ENCODE measurements around the gene DYNLT5.
"Not testable (repeated sequence)": the region's sequence is repeated elsewhere in the genome, so short reads cannot be mapped to it uniquely, and the experiment has no call there.

The DYNLT5 gene

DNA sequence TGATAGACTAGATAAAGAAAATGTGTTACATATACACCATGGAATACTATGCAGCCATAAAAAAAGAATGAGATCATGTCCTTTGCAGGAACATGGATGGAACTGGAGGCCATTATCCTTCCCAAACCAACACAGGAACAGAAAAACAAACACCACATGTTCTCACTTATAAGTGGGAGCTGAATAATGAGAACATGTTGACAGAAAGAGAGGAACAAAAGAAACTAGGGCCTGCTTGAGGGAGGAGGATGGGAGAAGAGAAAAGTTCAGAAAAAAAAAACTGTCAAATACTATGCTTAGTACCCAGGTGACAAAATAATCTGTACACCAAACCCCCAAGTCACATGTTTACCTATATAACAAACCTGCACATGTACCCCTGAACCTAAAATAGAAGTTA lies 23.5 kb upstream of the DYNLT5 start:
- H3K4me1 ChIP-seq (ENCODE audit: control insufficient read depth, insufficient read depth, low read length); H3K4me3 ChIP-seq (ENCODE audit: low read depth, low read length); H3K36me3 ChIP-seq (ENCODE audit: control insufficient read depth in 2 of 2, insufficient read depth in 1 of 2, low read length in 2 of 2); H3K27ac ChIP-seq (ENCODE audit: extremely low read depth, low read depth, low read length); H3K9me3 ChIP-seq (ENCODE audit: control insufficient read depth, insufficient read depth, low read depth, low read length); POLR2A ChIA-PET: not testable (repeated sequence)
- peak; percentile 78 for TF ChIP-seq ZNF146 (tag by site-specific recombination; IDR thresholded peaks at IDR 0.05)
- CTCF ChIA-PET: interaction anchor here (0.6 to 3.2 kb wide), 2 partner anchors 239 to 282 kb away, joined by 3 to 10 read pairs; no protein-coding TSS in a partner anchor

DNA sequence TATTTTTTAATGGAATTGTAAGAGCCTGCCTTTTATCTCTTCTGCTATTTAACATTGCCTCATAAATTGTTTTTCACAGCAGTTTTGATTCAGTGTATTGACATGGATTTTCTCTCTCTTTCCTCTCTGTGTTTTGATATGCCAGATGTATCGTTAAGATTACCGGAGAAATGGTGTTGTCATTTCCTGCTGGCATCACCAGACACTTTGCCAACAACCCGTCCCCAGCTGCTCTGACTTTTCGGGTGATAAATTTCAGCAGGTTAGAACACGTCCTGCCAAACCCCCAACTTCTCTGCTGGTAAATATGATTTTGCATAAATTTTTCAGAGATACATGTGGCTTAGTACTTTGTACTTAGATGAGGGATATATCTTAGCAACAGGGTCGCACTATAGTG lies 23.1 kb upstream of the DYNLT5 start:
- ChIA-PET POLR2A (no interaction called here), CTCF (interaction anchor here (3.2 kb wide), 1 partner anchor 283 kb away, joined by 10 read pairs; no protein-coding TSS in a partner anchor)
- Histone ChIP-seq H3K36me3 (ENCODE audit: control insufficient read depth in 2 of 2, insufficient read depth in 1 of 2, low read length in 2 of 2) (no peaks in the 10 kb centered on the region), H3K27ac (ENCODE audit: extremely low read depth, low read depth, low read length) (no peak overlapping the region), H3K4me3 (ENCODE audit: low read depth, low read length) (no peak overlapping the region), H3K9me3 (ENCODE audit: control insufficient read depth, insufficient read depth, low read depth, low read length) (no peaks in the 10 kb centered on the region), H3K4me1 (ENCODE audit: control insufficient read depth, insufficient read depth, low read length) (0 out of 2 replicates have a peak, but pooled peaks cover 2% of the 10 kb centered on the region)
- TF ChIP-seq, protein P1, sequence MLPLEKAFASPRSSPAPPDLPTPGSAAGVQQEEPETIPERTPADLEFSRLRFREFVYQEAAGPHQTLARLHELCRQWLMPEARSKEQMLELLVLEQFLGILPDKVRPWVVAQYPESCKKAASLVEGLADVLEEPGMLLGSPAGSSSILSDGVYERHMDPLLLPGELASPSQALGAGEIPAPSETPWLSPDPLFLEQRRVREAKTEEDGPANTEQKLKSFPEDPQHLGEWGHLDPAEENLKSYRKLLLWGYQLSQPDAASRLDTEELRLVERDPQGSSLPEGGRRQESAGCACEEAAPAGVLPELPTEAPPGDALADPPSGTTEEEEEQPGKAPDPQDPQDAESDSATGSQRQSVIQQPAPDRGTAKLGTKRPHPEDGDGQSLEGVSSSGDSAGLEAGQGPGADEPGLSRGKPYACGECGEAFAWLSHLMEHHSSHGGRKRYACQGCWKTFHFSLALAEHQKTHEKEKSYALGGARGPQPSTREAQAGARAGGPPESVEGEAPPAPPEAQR (tag by site-specific recombination; IDR thresholded peaks at IDR 0.05): no peak
- no peak for TF ChIP-seq ZNF791 (tag by site-specific recombination; IDR thresholded peaks at IDR 0.05)

- Histone ChIP-seq H3K4me1 (ENCODE audit: control insufficient read depth, insufficient read depth, low read length) (0 out of 2 replicates have a peak, but pooled peaks cover 2% of the 10 kb centered on the region), H3K27ac (ENCODE audit: extremely low read depth, low read depth, low read length) (no peak overlapping the region), H3K4me3 (ENCODE audit: low read depth, low read length) (no peak overlapping the region), H3K36me3 (ENCODE audit: control insufficient read depth in 2 of 2, insufficient read depth in 1 of 2, low read length in 2 of 2) (no peaks in the 10 kb centered on the region), H3K9me3 (ENCODE audit: control insufficient read depth, insufficient read depth, low read depth, low read length) (no peaks in the 10 kb centered on the region)
- CTCF ChIA-PET: interaction anchor here (3.2 kb wide), 1 partner anchor 283 kb away, joined by 10 read pairs; no protein-coding TSS in a partner anchor
- POLR2A ChIA-PET: no interaction called here
- no peak for TF ChIP-seq OVOL3 (tag by site-specific recombination; IDR thresholded peaks at IDR 0.05)
Measured at GRCh38 chr1:66729523-66729922, 22.7 kb upstream of the DYNLT5 start.

- CTCF ChIA-PET: interaction anchor here (0.7 kb wide), 1 partner anchor 660 kb away, joined by 4 read pairs; no protein-coding TSS in a partner anchor
- TF ChIP-seq ZBTB48 (tag by site-specific recombination; IDR thresholded peaks at IDR 0.05) (no peak), ZSCAN23 (tag by site-specific recombination; IDR thresholded peaks at IDR 0.05) (no peak), ZNF658 (tag by site-specific recombination; IDR thresholded peaks at IDR 0.05) (no peak), ZNF654 (tag by site-specific recombination; IDR thresholded peaks at IDR 0.05; ENCODE audit: low read depth) (no peak), SP7 (tag by site-specific recombination; IDR thresholded peaks at IDR 0.05) (no peak), OVOL3 (tag by site-specific recombination; IDR thresholded peaks at IDR 0.05) (no peak), ZEB2 (tag by site-specific recombination; IDR thresholded peaks at IDR 0.05) (no peak), ZNF777 (tag by site-specific recombination; IDR thresholded peaks at IDR 0.05; ENCODE audit: borderline replicate concordance) (no peak), ZNF404 (tag by site-specific recombination; IDR thresholded peaks at IDR 0.05) (no peak), ZFP37 (tag by site-specific recombination; IDR thresholded peaks at IDR 0.05) (no peak), SP3 (tag by site-specific recombination; IDR thresholded peaks at IDR 0.05) (no peak), ZNF629 (tag by site-specific recombination; IDR thresholded peaks at IDR 0.05) (no peak), ZNF112 (tag by site-specific recombination; IDR thresholded peaks at IDR 0.05) (no peak), ZBTB1 (tag by site-specific recombination; IDR thresholded peaks at IDR 0.05) (no peak)
- TF ChIP-seq, protein P1 (tag by site-specific recombination; IDR thresholded peaks at IDR 0.05): no peak
Measured at GRCh38 chr1:66730462-66730861, 21.8 kb upstream of the DYNLT5 start.

More at GRCh38 chr1:66730462-66730861, 21.8 kb upstream of the DYNLT5 start:
- H3K27ac ChIP-seq (ENCODE audit: extremely low read depth, low read depth, low read length): no peak overlapping the region
- H3K4me3 ChIP-seq (ENCODE audit: low read depth, low read length): no peak overlapping the region
- POLR2A ChIA-PET: no interaction called here
- H3K36me3 ChIP-seq (ENCODE audit: control insufficient read depth in 2 of 2, insufficient read depth in 1 of 2, low read length in 2 of 2): no peaks in the 10 kb centered on the region
- H3K9me3 ChIP-seq (ENCODE audit: control insufficient read depth, insufficient read depth, low read depth, low read length): no peaks in the 10 kb centered on the region
- 0 out of 2 replicates have a peak, but pooled peaks cover 2% of the 10 kb centered on the region for H3K4me1 ChIP-seq (ENCODE audit: control insufficient read depth, insufficient read depth, low read length)

Measured in HEK293 (cell line).